PC-9 (cell line): ENCODE results near the gene CNKSR1.

Experiments used
- CTCF ChIP-seq: fragments of 200-600 bp; sonication (generic); conservative IDR thresholded peaks from 2 replicates; pipeline ENCODE4 v1.6.1; 2017; ENCODE audit warnings: mixed run types, antibody characterized with exemption, mild to moderate bottlenecking, moderate library complexity
- EZH2 ChIP-seq: fragments of 200-600 bp; sonication (generic); IDR thresholded peaks from 2 replicates; pipeline ENCODE4 v1.8.0; 2017; ENCODE audit warnings: antibody characterized with exemption, low read depth

DNA sequence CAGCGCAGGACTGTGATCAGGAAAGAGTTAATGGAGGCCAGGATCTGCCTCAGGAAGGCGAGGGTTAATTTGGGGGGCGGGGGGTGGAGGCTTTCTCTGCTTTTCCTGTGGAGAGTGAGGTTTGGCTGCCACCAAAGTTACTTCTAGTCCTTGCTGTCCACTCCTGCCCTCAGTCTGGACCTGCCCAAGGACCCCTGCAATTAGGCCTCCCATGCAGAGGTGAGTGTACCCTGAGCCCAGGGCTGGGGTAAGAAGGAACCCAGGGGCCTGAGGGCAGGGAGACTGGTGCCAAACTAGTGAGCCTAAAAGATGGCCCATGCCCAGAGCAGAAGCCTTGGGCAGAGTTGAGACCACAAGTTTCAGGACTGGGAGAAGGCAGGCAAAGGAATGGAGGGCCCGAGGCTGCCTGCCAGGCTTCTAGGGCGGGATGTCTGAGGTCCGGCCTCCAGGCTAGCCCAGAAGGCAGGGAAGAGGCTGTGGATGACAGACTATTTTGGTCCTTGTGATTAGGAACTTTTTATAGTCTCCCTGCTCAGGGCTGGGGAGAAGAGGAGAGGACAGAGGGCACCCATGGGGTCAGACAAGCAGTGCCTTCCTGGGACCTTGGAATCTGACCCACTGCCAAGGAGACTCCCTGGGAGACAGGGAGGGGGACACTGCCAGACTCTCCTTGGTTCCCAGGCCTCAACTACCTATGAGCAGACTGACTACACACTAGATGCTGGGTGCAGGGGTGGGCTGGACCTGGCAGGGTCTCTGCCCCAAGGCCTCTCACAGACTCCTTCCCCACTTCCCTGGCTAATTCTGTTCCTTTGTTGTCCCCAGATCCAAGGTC is 18.2 kb upstream of the CNKSR1 start, which contains the start of gene FAM110D:
- TF ChIP-seq CTCF: no peak
- TF ChIP-seq EZH2: no peak
